GM04504 (cell line): ENCODE data around the gene IFITM10.

Source experiments
- DNase-seq: peaks from one replicate; pipeline ENCODE4 v3.0.0-alpha.2; 2012; ENCODE audit warnings: low read depth

Gene IFITM10

GRCh38 chr11:1707751-1708150, 42.6 kb downstream of the IFITM10 start:
- DNase-seq, result no peak

GRCh38 chr11:1706634-1707400, 43.6 kb downstream of the IFITM10 start:
- DNase-seq, result no peak

- DNase-seq, result no peak
Measured at GRCh38 chr11:1705126-1706052, 45.0 kb downstream of the IFITM10 start.

GRCh38 chr11:1703146-1703545, 47.2 kb downstream of the IFITM10 start:
- DNase-seq, result no peak

GRCh38 chr11:1702506-1702905, 47.9 kb downstream of the IFITM10 start:
- DNase-seq, result no peak

- DNase-seq, result no peak
Measured at GRCh38 chr11:1701091-1701807, 49.1 kb downstream of the IFITM10 start.

- DNase-seq, result no peak
Measured at GRCh38 chr11:1699771-1700170, 50.6 kb downstream of the IFITM10 start.

- no peak for DNase-seq
Measured at GRCh38 chr11:1696608-1697570, 53.5 kb downstream of the IFITM10 start, which contains the start of gene KRTAP5-6. Gene KRTAP5-6 (plus strand): TSS chr11:1697195. CDS start chr11:1697246, 51 bp downstream.

GRCh38 chr11:1695548-1696108, 54.8 kb downstream of the IFITM10 start:
- DNase-seq, result no peak

GRCh38 chr11:1694846-1695547, 55.4 kb downstream of the IFITM10 start:
- DNase-seq, result no peak

GRCh38 chr11:1694064-1694845, 56.1 kb downstream of the IFITM10 start:
- DNase-seq, result peak; percentile 29

GRCh38 chr11:1693327-1694063, 56.9 kb downstream of the IFITM10 start:
- peak; percentile 28 for DNase-seq

- DNase-seq, result no peak
Measured at GRCh38 chr11:1692708-1693326, 57.6 kb downstream of the IFITM10 start.

GRCh38 chr11:1691878-1692707, 58.3 kb downstream of the IFITM10 start:
- no peak for DNase-seq

- no peak for DNase-seq
Measured at GRCh38 chr11:1691026-1691877, 59.1 kb downstream of the IFITM10 start.
